ENCODE data around the gene ABTB1. TPM values are rescaled to one million over a fixed set of nuclear protein-coding genes. Genes with fewer than 3 reads are reported as not detected.

Gene ABTB1
- total RNA-seq, 6 donors from 2014 or later, result 28.0 to 262 (median 65.8) TPM

DNA sequence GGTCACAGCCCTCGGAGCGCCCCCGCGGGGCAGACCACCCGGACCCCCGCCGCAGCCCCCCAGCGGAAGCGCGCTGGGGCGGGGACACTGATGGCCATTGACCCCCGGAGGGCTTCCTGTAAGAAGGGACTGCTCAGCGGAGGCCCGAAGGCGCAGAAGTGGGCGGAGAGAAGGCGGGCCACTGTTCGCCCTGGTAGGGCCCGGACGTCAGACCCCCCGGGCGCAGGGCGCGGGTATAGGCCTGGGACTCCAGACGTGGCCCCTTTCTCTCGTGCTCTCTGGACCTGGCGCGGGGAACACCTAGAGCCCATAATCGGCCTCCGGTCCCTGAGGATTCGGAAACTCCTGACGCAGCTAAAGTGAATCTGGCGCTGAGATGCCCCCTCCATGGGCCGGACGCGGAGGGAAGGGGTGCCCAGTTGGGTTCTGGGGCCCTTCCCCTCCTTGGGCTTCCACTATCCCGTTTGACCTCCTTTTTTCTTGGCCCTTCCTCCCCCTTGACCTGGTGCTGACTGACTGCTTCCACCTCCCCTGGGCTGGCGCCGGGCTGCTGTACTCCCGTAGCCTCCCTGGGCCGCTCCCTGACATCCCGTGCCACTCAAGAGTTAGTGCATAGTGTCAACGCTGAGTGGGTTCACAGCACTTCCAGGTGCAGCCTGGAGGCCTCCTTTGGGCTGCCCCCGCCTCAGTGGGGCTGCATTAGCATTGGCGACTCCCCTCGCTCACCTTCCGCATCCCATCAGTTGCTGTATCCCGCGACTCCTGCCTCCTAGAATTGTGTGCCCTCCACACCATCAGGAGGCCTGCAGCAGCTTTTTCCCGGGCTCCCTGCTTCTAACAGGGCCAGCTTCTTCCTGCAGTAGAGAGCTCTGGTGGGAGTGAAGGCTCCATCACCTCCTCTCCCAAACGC, 694 bp downstream of the ABTB1 start:
- DNase-seq (peak; percentile 76 to 91), ATAC-seq (ENCODE audit: low FRiP score in 2 of 2) (peak; percentile 44 to 81)
- H3K4me3 ChIP-seq, result peak overlapping the region; percentile 95 to 99 (median 96)
- 19 to 46% methylated on average over 18 to 50 of the region's 51 CpGs for WGBS, 2 donors
- H3K27me3 ChIP-seq, result no peaks in the 10 kb centered on the region
- H3K9me3 ChIP-seq, result no peaks in the 10 kb centered on the region
- no peak for TF ChIP-seq POLR2A (IDR thresholded peaks at IDR 0.05)
- TF ChIP-seq, protein P1, sequence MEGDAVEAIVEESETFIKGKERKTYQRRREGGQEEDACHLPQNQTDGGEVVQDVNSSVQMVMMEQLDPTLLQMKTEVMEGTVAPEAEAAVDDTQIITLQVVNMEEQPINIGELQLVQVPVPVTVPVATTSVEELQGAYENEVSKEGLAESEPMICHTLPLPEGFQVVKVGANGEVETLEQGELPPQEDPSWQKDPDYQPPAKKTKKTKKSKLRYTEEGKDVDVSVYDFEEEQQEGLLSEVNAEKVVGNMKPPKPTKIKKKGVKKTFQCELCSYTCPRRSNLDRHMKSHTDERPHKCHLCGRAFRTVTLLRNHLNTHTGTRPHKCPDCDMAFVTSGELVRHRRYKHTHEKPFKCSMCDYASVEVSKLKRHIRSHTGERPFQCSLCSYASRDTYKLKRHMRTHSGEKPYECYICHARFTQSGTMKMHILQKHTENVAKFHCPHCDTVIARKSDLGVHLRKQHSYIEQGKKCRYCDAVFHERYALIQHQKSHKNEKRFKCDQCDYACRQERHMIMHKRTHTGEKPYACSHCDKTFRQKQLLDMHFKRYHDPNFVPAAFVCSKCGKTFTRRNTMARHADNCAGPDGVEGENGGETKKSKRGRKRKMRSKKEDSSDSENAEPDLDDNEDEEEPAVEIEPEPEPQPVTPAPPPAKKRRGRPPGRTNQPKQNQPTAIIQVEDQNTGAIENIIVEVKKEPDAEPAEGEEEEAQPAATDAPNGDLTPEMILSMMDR (IDR thresholded peaks at IDR 0.05), result no peak
- TF ChIP-seq EP300 (IDR thresholded peaks at IDR 0.05), result no peak
- TF ChIP-seq POLR2AphosphoS5 (IDR thresholded peaks at IDR 0.05), result no peak
- H3K4me1 ChIP-seq, result peaks cover 18 to 36% (median 21%) of the 10 kb centered on the region in 4 donors
- peak overlapping the region; percentile 92 to 99 (median 94) for H3K27ac ChIP-seq
- peaks cover 0 to 27% (median 21%) of the 10 kb centered on the region in 4 donors for H3K36me3 ChIP-seq

DNA sequence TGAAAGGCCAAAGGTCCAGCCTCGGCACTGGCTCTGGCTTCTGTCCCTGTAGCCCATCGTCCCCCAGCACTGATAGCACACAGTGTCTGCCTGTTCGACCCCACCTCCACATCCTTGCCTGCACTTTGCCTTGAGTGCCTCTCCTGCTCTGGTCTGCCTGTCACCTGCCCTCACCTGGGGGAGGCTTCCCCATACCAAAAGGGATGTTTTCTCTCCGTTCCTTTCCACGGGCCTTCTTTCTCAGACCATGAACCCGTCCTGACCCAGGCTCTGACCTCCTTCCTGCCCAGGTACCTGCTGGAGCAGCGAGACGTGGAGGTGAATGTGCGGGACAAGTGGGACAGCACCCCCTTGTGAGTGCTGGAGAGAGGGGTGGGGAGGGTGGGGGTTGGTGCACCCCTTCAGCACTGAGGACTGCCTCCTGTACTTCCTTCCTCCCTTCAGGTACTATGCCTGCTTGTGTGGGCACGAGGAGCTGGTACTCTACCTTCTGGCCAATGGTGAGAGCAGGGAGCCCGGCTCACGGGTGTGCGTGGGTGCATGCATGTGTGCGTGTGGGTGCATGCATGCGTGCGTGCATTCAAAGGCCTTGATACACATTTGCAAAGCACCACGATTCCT, 1.5 kb downstream of the ABTB1 start:
- DNase-seq, result peak in 1 of 2 donors; percentile 20

DNA sequence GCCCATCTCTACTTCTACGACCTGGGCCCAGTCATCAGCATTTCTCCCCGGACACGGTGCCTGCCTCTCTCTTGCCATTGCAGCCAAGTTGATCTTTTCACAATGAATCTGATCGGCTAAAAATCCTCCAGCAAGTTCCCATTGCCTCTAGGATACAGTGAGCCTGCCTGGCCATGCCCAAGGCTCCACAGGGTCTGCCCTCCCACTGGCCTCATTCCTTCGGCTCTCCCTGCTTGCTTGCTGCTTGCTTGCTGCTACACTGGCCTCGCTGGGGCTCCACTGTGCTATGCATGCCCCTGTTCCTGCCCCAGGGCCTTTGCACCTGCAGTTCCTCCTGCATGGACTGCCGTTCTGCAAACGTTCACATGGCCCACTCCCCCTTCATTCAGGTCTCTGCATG, 2.0 kb downstream of the ABTB1 start:
- TF ChIP-seq, protein P1 (IDR thresholded peaks at IDR 0.05), result no peak
- TF ChIP-seq POLR2A (IDR thresholded peaks at IDR 0.05), result no peak
- TF ChIP-seq EP300 (IDR thresholded peaks at IDR 0.05), result no peak
- TF ChIP-seq POLR2AphosphoS5 (IDR thresholded peaks at IDR 0.05), result no peak
- Histone ChIP-seq H3K27me3 (no peaks in the 10 kb centered on the region), H3K27ac (no peak overlapping the region), H3K9me3 (no peaks in the 10 kb centered on the region), H3K4me3 (no peak overlapping the region), H3K4me1 (peaks cover 18 to 36% (median 21%) of the 10 kb centered on the region in 4 donors), H3K36me3 (peaks cover 0 to 38% (median 25%) of the 10 kb centered on the region in 4 donors)
- DNase-seq, result peak in 1 of 2 donors; percentile 21
- 92 to 96% methylated on average over 8 of the region's 8 CpGs for WGBS, 2 donors
- ATAC-seq (ENCODE audit: low FRiP score in 2 of 2), result no peak

More for the DNA sequence above, 1.5 kb downstream of the ABTB1 start:
- Histone ChIP-seq H3K9me3 (no peaks in the 10 kb centered on the region), H3K4me3 (peak overlapping the region in 3 of 4 donors; percentile 95 to 99 (median 98)), H3K27me3 (no peaks in the 10 kb centered on the region), H3K4me1 (peaks cover 18 to 36% (median 21%) of the 10 kb centered on the region in 4 donors), H3K27ac (peak overlapping the region in 3 of 4 donors; percentile 92 to 99 (median 93)), H3K36me3 (peaks cover 0 to 32% (median 25%) of the 10 kb centered on the region in 4 donors)
- 81 to 92% methylated on average over 15 to 17 of the region's 17 CpGs for WGBS, 2 donors
- ATAC-seq (ENCODE audit: low FRiP score in 2 of 2), result no peak
- TF ChIP-seq POLR2AphosphoS5 (IDR thresholded peaks at IDR 0.05) (no peak), POLR2A (IDR thresholded peaks at IDR 0.05) (no peak), EP300 (IDR thresholded peaks at IDR 0.05) (no peak)
- TF ChIP-seq, protein P1 (IDR thresholded peaks at IDR 0.05), result no peak

DNA sequence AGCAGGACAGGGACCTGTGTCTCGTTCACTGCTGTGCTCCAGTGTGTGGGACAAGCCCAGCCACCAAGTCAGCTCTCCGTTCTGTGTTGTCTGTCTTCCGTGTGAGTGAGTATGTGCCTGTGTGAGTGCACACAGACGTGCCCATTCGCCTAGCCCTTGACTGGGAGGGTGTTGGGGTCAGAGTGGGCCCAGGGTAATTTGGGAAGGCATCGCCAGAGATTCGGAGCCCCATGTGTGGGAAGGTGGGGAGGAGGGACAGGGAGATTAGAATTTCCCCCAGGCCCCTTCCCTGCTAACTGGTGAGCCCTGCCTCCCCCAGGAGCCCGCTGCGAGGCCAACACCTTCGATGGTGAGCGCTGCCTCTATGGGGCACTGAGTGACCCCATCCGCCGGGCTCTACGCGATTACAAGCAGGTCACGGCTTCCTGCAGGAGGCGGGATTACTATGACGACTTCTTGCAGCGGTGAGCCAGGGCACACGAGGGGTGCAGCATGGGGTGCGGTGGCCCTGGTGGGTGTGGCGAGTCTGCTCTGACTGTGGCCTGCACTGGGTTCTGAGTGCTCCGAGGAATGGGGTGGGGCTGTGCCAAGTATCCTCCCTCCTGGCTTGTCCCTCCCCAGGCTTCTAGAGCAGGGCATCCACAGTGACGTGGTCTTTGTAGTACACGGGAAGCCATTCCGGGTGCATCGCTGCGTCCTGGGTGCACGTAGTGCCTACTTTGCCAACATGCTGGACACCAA, 3.1 kb downstream of the ABTB1 start:
- peaks cover 18 to 36% (median 21%) of the 10 kb centered on the region in 4 donors for H3K4me1 ChIP-seq
- TF ChIP-seq POLR2AphosphoS5 (IDR thresholded peaks at IDR 0.05) (no peak), EP300 (IDR thresholded peaks at IDR 0.05) (no peak), POLR2A (IDR thresholded peaks at IDR 0.05) (no peak)
- TF ChIP-seq, protein P1 (IDR thresholded peaks at IDR 0.05), result no peak
- H3K36me3 ChIP-seq, result peaks cover 0 to 46% (median 33%) of the 10 kb centered on the region in 4 donors

More for the DNA sequence above, 3.1 kb downstream of the ABTB1 start:
- no peak overlapping the region for H3K4me3 ChIP-seq
- DNase-seq, result peak in 1 of 2 donors; percentile 20
- H3K27ac ChIP-seq, result peak overlapping the region in 2 of 4 donors; percentile 75 to 76
- ATAC-seq (ENCODE audit: low FRiP score in 2 of 2), result no peak
- 79 to 95% methylated on average over 5 to 17 of the region's 29 CpGs for WGBS, 2 donors
- H3K9me3 ChIP-seq, result no peaks in the 10 kb centered on the region
- no peaks in the 10 kb centered on the region for H3K27me3 ChIP-seq
